Endothelial cell of umbilical vein (primary cell): Measurements from ENCODE around the gene LMLN. TPM values are rescaled to one million over a fixed set of nuclear protein-coding genes. Genes with fewer than 3 reads are reported as not detected.

ENCODE experiments used
- BruUV-seq: library from RNA; stranded (reverse); fragments of 400-500 nt; replicated peaks from 2 replicates; lab custom pipeline; 2021; lab: Mats Ljungman, UMichigan
- CTCF ChIA-PET: fragments of 300-600, 350-600 bp; sonication (Branson Sonifier 250); formaldehyde crosslinking; loops from one replicate; lab custom pipeline; 2021; ENCODE audit warnings: antibody characterized with exemption, inconsistent platforms; lab: Charles Lee
- POLR2A ChIA-PET: fragments of 300-600, 350-600 bp; sonication (Branson Sonifier 250); formaldehyde crosslinking; loops from one replicate; lab custom pipeline; 2021; ENCODE audit warnings: antibody characterized with exemption, inconsistent platforms; lab: Charles Lee
- DNase-seq: peaks from one replicate; pipeline ENCODE4 v3.0.0-alpha.2; 2011; ENCODE audit warnings: low read depth, low spot score
- FAIRE-seq: peaks from 2 replicates; lab custom pipeline; 2011; peaks lifted over from hg19 to GRCh38; lab: Jason Lieb, UNC
- H2AFZ ChIP-seq: 2 replicates; pipeline ENCODE4 v1.6.0; 2012; ENCODE audit warnings: low read depth, low read length, control low read depth, inconsistent platforms
- H3K27ac ChIP-seq: 2 replicates; pipeline ENCODE4 v1.5.1; 2011; ENCODE audit warnings: low read depth, mild to moderate bottlenecking, control low read depth, low read length, moderate library complexity; ENCODE audit not compliant: insufficient read depth
- H3K27me3 ChIP-seq, 2 experiments: 2 replicates each; pipeline versions ENCODE4 v1.6.0 to v1.6.1; 2011; ENCODE audit warnings: low read length in 2 of 2, mixed read lengths in 1 of 2; ENCODE audit not compliant: control insufficient read depth in 2 of 2, insufficient read depth in 2 of 2
- H3K36me3 ChIP-seq, 2 experiments: 2 replicates in 1 of 2; 3 replicates in 1 of 2; pipeline ENCODE4 v1.5.1; 2011; ENCODE audit warnings: low read length in 2 of 2, mild to moderate bottlenecking in 1 of 2, moderate library complexity in 1 of 2; ENCODE audit not compliant: control insufficient read depth in 2 of 2, insufficient read depth in 2 of 2; ENCODE audit errors: extremely low read depth in 1 of 2
- H3K4me1 ChIP-seq: 3 replicates; pipeline ENCODE4 v1.5.1; 2011; ENCODE audit warnings: mild to moderate bottlenecking, low read length; ENCODE audit not compliant: control insufficient read depth, insufficient read depth; ENCODE audit errors: extremely low read depth
- H3K4me2 ChIP-seq: 2 replicates; pipeline ENCODE4 v1.6.1; 2011; ENCODE audit warnings: low read length, control low read depth, mixed read lengths; ENCODE audit not compliant: insufficient read depth
- H3K4me3 ChIP-seq, 3 experiments: fragments of 200-600 bp in 1 of 3; sonication (generic), shearing (Covaris generic) in 1 of 3; replicated peaks in 1 of 3; 2 replicates each; pipeline ENCODE4 v1.5.1; 2011 to 2016; ENCODE audit warnings: control low read depth in 3 of 3, low read length in 3 of 3, mild to moderate bottlenecking in 2 of 3, inconsistent platforms in 1 of 3, low read depth in 1 of 3, moderate library complexity in 1 of 3; ENCODE audit not compliant: insufficient read depth in 1 of 3
- H3K79me2 ChIP-seq: 2 replicates; pipeline ENCODE4 v1.6.0; 2012; ENCODE audit warnings: low read length, inconsistent platforms; ENCODE audit not compliant: control insufficient read depth, insufficient read depth
- H3K9ac ChIP-seq: replicated peaks from 2 replicates; pipeline ENCODE3; 2011; ENCODE audit warnings: low read length, control low read depth; ENCODE audit not compliant: insufficient read depth; ENCODE audit errors: extremely low read depth
- H3K9me1 ChIP-seq: replicated peaks from 3 replicates; pipeline ENCODE4 v1.6.0; 2011; ENCODE audit warnings: mild to moderate bottlenecking, low read length; ENCODE audit not compliant: control insufficient read depth, insufficient read depth; ENCODE audit errors: extremely low read depth
- H3K9me3 ChIP-seq: replicated peaks from 2 replicates; pipeline ENCODE4 v1.5.1; 2012; ENCODE audit warnings: low read length, inconsistent platforms; ENCODE audit not compliant: control insufficient read depth, insufficient read depth
- H4K20me1 ChIP-seq: replicated peaks from 2 replicates; pipeline ENCODE3; 2011; ENCODE audit warnings: mild to moderate bottlenecking, low read length; ENCODE audit not compliant: control insufficient read depth, insufficient read depth; ENCODE audit errors: extremely low read depth
- CTCF ChIP-seq, 2 donors: IDR thresholded peaks; 1 replicate in 1 of 2; 2 replicates in 1 of 2; pipeline ENCODE4 v1.5.1; 2011; ENCODE audit warnings: low read length in 2 of 2, mild to moderate bottlenecking in 2 of 2, moderate library complexity in 2 of 2, control low read depth in 1 of 2, inconsistent platforms in 1 of 2, low read depth in 1 of 2; ENCODE audit not compliant: insufficient read depth in 1 of 2; ENCODE audit errors: extremely low read depth in 1 of 2
- EZH2 ChIP-seq: IDR thresholded peaks from 2 replicates; pipeline ENCODE4 v1.6.1; 2012; ENCODE audit warnings: borderline replicate concordance, low read depth, mild to moderate bottlenecking, moderate library complexity, low read length, inconsistent platforms; ENCODE audit not compliant: severe bottlenecking
- FOS ChIP-seq: IDR thresholded peaks from 2 replicates; pipeline ENCODE4 v1.6.1; 2011; ENCODE audit warnings: mild to moderate bottlenecking, low read length, moderate library complexity, borderline replicate concordance; ENCODE audit not compliant: insufficient read depth
- GATA2 ChIP-seq: IDR thresholded peaks from 2 replicates; pipeline ENCODE4 v1.7.0; 2011; ENCODE audit warnings: low read depth, mild to moderate bottlenecking, moderate library complexity, mixed read lengths, low read length; ENCODE audit not compliant: insufficient read length, insufficient read depth
- JUN ChIP-seq: IDR thresholded peaks from 2 replicates; pipeline ENCODE4 v1.6.1; 2011; ENCODE audit warnings: borderline replicate concordance, low read depth; ENCODE audit not compliant: insufficient read length, insufficient read depth
- MAX ChIP-seq: IDR thresholded peaks from 2 replicates; pipeline ENCODE4 v1.6.1; 2011; ENCODE audit not compliant: insufficient read depth, insufficient read length
- MYC ChIP-seq: IDR thresholded peaks from one replicate; pipeline ENCODE4 v1.6.1; 2011; ENCODE audit warnings: mild to moderate bottlenecking, low read depth, low read length
- POLR2A ChIP-seq: IDR thresholded peaks from 2 replicates; pipeline ENCODE4 v1.6.1; 2012; ENCODE audit warnings: low read depth, mild to moderate bottlenecking, control low read depth, low read length
- POLR2AphosphoS5 ChIP-seq: IDR thresholded peaks from 2 replicates; pipeline ENCODE4 v1.6.1; 2012; ENCODE audit warnings: low read depth, mild to moderate bottlenecking, control low read depth, low read length, moderate library complexity; ENCODE audit not compliant: insufficient read depth
- dilution Hi-C: fragments of 300-500 bp; cut with MboI; formaldehyde crosslinking; loops from one replicate; pipeline ENCODE4 v1.15.0; 2019; ENCODE audit warnings: low sequenced_read_pairs; ENCODE audit not compliant: extremely low pct_ligation_motif_present
- intact Hi-C: fragments of 100-400 bp; cut with micrococcal nuclease; formaldehyde crosslinking; loops from one replicate; pipeline ENCODE4 v1.10.0; 2022
- polyA plus RNA-seq, 4 experiments: library from polyadenylated mRNA; depleted of rRNA in 3 of 4; stranded (reverse) in 3 of 4; unstranded in 1 of 4; fragments of >200 nt; gene quantifications; 2 replicates each; pipeline versions ENCODE4 v1.2.1 to v1.2.3, GENCODE V29; 2011 to 2012; ENCODE audit warnings: missing spikeins in 1 of 4
- total RNA-seq: library from RNA; stranded (reverse); gene quantifications from 2 replicates; pipeline ENCODE4 v1.2.3, GENCODE V29; 2021

Gene LMLN
- total and polyA plus RNA-seq, 2 donors (not counting 3 experiments of a cell fraction or from before 2014, with no cell fraction given), result 4.8 to 6.5 TPM

- dilution Hi-C loops, result no loop called here
- Histone ChIP-seq H3K9me1 (no peaks in the 10 kb centered on the region), H3K79me2 (no peaks in the 10 kb centered on the region), H3K4me1 (no peaks in the 10 kb centered on the region), H3K4me2 (no peak overlapping the region), H3K36me3 (no peaks in the 10 kb centered on the region), H3K27me3 (no peaks in the 10 kb centered on the region), H3K9ac (no peak overlapping the region), H3K27ac (no peak overlapping the region), H4K20me1 (no peaks in the 10 kb centered on the region), H3K9me3 (no peaks in the 10 kb centered on the region), H2AFZ (no peak overlapping the region), H3K4me3 (no peak overlapping the region)
- BruUV-seq, result no TSS peak
- TF ChIP-seq GATA2, result no peak
- no peak for TF ChIP-seq MAX
- TF ChIP-seq MYC, result no peak
- TF ChIP-seq CTCF (IDR thresholded peaks at IDR 0.05; ENCODE audit: extremely low read depth in 1 of 2, insufficient read depth in 1 of 2, low read depth in 1 of 2, low read length in 2 of 2), result no peak
- no peak for TF ChIP-seq JUN
- TF ChIP-seq FOS, result no peak
- TF ChIP-seq POLR2A, result no peak
- no peak for TF ChIP-seq EZH2
- no peak for TF ChIP-seq POLR2AphosphoS5
- DNase-seq (no peak), FAIRE-seq (no peak)
- ChIA-PET POLR2A (no interaction called here), CTCF (no interaction called here)
- intact Hi-C loops, result no loop called here
Measured at GRCh38 chr3:197989651-197990050, 29.6 kb downstream of the LMLN start.
